Hepatocyte (in vitro differentiated cells): ENCODE measurements around the gene SKAP1.

Source experiments
- EZH2 ChIP-seq: fragments of 200-600 bp; sonication (generic); IDR thresholded peaks from 2 replicates; pipeline ENCODE4 v1.6.1; 2016; ENCODE audit warnings: antibody characterized with exemption, mild to moderate bottlenecking, borderline replicate concordance
- TF ChIP-seq, protein P1 (sequence below): fragments of 200-600 bp; sonication (generic); IDR thresholded peaks from 2 replicates; pipeline ENCODE4 v1.5.1; 2016; ENCODE audit warnings: antibody characterized with exemption, mild to moderate bottlenecking; ENCODE audit not compliant: poor library complexity

- TF ChIP-seq, protein P1, sequence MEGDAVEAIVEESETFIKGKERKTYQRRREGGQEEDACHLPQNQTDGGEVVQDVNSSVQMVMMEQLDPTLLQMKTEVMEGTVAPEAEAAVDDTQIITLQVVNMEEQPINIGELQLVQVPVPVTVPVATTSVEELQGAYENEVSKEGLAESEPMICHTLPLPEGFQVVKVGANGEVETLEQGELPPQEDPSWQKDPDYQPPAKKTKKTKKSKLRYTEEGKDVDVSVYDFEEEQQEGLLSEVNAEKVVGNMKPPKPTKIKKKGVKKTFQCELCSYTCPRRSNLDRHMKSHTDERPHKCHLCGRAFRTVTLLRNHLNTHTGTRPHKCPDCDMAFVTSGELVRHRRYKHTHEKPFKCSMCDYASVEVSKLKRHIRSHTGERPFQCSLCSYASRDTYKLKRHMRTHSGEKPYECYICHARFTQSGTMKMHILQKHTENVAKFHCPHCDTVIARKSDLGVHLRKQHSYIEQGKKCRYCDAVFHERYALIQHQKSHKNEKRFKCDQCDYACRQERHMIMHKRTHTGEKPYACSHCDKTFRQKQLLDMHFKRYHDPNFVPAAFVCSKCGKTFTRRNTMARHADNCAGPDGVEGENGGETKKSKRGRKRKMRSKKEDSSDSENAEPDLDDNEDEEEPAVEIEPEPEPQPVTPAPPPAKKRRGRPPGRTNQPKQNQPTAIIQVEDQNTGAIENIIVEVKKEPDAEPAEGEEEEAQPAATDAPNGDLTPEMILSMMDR = no peak
- TF ChIP-seq EZH2 = no peak
These were observed 195.1 kb downstream of the SKAP1 start for GRCh38 chr17:48234922-48235321.
